RWPE2 (cell line): Measurements from ENCODE around the gene NAA50.
A peak's percentile ranks its signal among the peaks of the same experiment; 100 is the strongest.

Experiments
- ATAC-seq: fragments of 200-7000 bp; cut with Tn5 transposase; 3 replicates; pipeline ENCODE4 v1.9.1; 2021; ENCODE audit warnings: low read depth
- DNase-seq: peaks from one replicate; pipeline ENCODE4 v3.0.0-alpha.2; 2020; ENCODE audit warnings: low spot score
- H3K27ac ChIP-seq: fragments of 450-650 bp; 2 replicates; pipeline ENCODE4 v1.5.1; 2017; ENCODE audit warnings: mild to moderate bottlenecking; ENCODE audit not compliant: poor library complexity, severe bottlenecking
- H3K27me3 ChIP-seq: fragments of 250-450 bp; sonication (Bioruptor Pico); 2 replicates; pipeline ENCODE4 v1.5.1; 2021; ENCODE audit warnings: mild to moderate bottlenecking, moderate library complexity; ENCODE audit not compliant: insufficient read depth, poor library complexity, severe bottlenecking
- H3K36me3 ChIP-seq: fragments of 250-450 bp; sonication (Bioruptor Pico); 2 replicates; pipeline ENCODE4 v1.5.1; 2020; ENCODE audit warnings: low read depth, mild to moderate bottlenecking, moderate library complexity
- H3K4me1 ChIP-seq: fragments of 250-450 bp; sonication (Bioruptor Pico); 2 replicates; pipeline ENCODE4 v1.5.1; 2021; ENCODE audit warnings: mild to moderate bottlenecking, moderate library complexity; ENCODE audit not compliant: insufficient read depth, poor library complexity, severe bottlenecking
- H3K4me3 ChIP-seq: fragments of 250-450 bp; sonication (Bioruptor Pico); 2 replicates; pipeline ENCODE4 v1.5.1; 2021; ENCODE audit warnings: mild to moderate bottlenecking, moderate library complexity; ENCODE audit not compliant: severe bottlenecking
- H3K9me3 ChIP-seq: fragments of 250-450 bp; sonication (Bioruptor Pico); 2 replicates; pipeline ENCODE4 v1.5.1; 2021; ENCODE audit warnings: mild to moderate bottlenecking, moderate library complexity; ENCODE audit not compliant: severe bottlenecking
- CTCF ChIP-seq: fragments of 450-650 bp; IDR thresholded peaks from one replicate; pipeline ENCODE4 v1.5.1; 2017; ENCODE audit warnings: mild to moderate bottlenecking, moderate library complexity; ENCODE audit not compliant: poor library complexity, severe bottlenecking

NAA50 gene

GRCh38 chr3:113745756-113746547 lies at the start of gene NAA50:
NAA50 (minus strand) TSS chr3:113746249; CDS start chr3:113745949, 300 bp downstream.
- H3K4me1 ChIP-seq, result peaks cover 42% of the 10 kb centered on the region
- peak; percentile 58 for ATAC-seq

GRCh38 chr3:113795693-113796092 lies 49.6 kb upstream of the NAA50 start:
- Histone ChIP-seq H3K27me3 (no peaks in the 10 kb centered on the region), H3K9me3 (no peaks in the 10 kb centered on the region), H3K4me1 (no peaks in the 10 kb centered on the region), H3K27ac (no peak overlapping the region), H3K4me3 (no peak overlapping the region), H3K36me3 (peaks cover 70% of the 10 kb centered on the region)
- ATAC-seq (no peak), DNase-seq (no peak)
- TF ChIP-seq CTCF, result no peak

More at GRCh38 chr3:113745756-113746547, at the start of gene NAA50:
- Histone ChIP-seq H3K4me3 (peak within 1 kb of the TSS; percentile 90), H3K36me3 (peaks cover 17% of the 10 kb centered on the region), H3K9me3 (no peaks in the 10 kb centered on the region), H3K27me3 (no peaks in the 10 kb centered on the region), H3K27ac (peak within 1 kb of the TSS; percentile 88)
- TF ChIP-seq CTCF, result no peak
- peak; percentile 88 for DNase-seq

- H3K27ac ChIP-seq, result no peak overlapping the region
- H3K27me3 ChIP-seq, result no peaks in the 10 kb centered on the region
- no peaks in the 10 kb centered on the region for H3K4me1 ChIP-seq
- H3K4me3 ChIP-seq, result no peak overlapping the region
- peaks cover 65% of the 10 kb centered on the region for H3K36me3 ChIP-seq
- no peak for TF ChIP-seq CTCF
- H3K9me3 ChIP-seq, result no peaks in the 10 kb centered on the region
- ATAC-seq (no peak), DNase-seq (no peak)
These were observed 48.5 kb upstream of the NAA50 start for GRCh38 chr3:113794526-113794925.

GRCh38 chr3:113791381-113791780 lies 45.3 kb upstream of the NAA50 start:
- Histone ChIP-seq H3K4me1 (no peaks in the 10 kb centered on the region), H3K27ac (no peak overlapping the region), H3K36me3 (peaks cover 62% of the 10 kb centered on the region), H3K9me3 (no peaks in the 10 kb centered on the region), H3K4me3 (no peak overlapping the region), H3K27me3 (no peaks in the 10 kb centered on the region)
- TF ChIP-seq CTCF, result no peak
- ATAC-seq (no peak), DNase-seq (no peak)

- no peak overlapping the region for H3K4me3 ChIP-seq
- H3K36me3 ChIP-seq, result peaks cover 50% of the 10 kb centered on the region
- TF ChIP-seq CTCF, result no peak
- H3K9me3 ChIP-seq, result no peaks in the 10 kb centered on the region
- H3K27ac ChIP-seq, result no peak overlapping the region
- no peaks in the 10 kb centered on the region for H3K27me3 ChIP-seq
- H3K4me1 ChIP-seq, result peaks cover 6% of the 10 kb centered on the region
- no peak for ATAC-seq
- DNase-seq, result no peak
These were observed 37.9 kb upstream of the NAA50 start for GRCh38 chr3:113783980-113784379.
